CD4-positive, alpha-beta T cell treated with Interleukin-6 for 4 hours (primary cell): Measurements from ENCODE around the gene TMEM53.
A peak's percentile ranks its signal among the peaks of the same experiment; 100 is the strongest.

Experiments
- DNase-seq: peaks from one replicate; pipeline ENCODE4 v3.0.0-alpha.2; 2020; ENCODE audit warnings: mixed read lengths

Gene TMEM53

GRCh38 chr1:44645476-44646244 is 28.6 kb downstream of the TMEM53 start:
- no peak for DNase-seq

DNA sequence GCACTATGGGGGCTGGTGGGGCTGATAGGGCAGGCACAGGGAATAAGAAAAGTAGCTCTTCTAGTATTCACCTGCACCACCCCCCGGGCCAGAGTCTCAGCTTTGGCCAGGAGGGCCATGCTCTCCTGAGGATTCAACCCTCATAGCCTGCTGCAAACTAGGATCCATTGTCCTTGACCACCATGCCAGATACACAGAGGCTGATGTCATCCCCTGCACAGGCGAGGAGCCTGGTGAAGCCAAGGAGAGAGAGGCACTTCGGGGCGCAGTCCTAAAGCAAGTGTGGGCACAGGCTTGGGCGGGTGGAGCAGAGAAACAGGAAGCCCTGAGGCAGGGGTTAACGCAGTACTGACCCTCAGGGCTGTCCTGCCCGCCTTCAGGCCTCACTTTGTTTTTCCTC is 29.5 kb downstream of the TMEM53 start:
- DNase-seq: no peak

GRCh38 chr1:44643721-44644334 is 30.5 kb downstream of the TMEM53 start:
- DNase-seq: no peak

- no peak for DNase-seq
These were observed 31.4 kb downstream of the TMEM53 start for GRCh38 chr1:44642925-44643324.

GRCh38 chr1:44642255-44642654 is 32.0 kb downstream of the TMEM53 start:
- DNase-seq: no peak

- DNase-seq: no peak
These were observed 32.9 kb downstream of the TMEM53 start for GRCh38 chr1:44641126-44642102.

GRCh38 chr1:44640200-44640853 is 34.0 kb downstream of the TMEM53 start:
- DNase-seq: no peak

DNA sequence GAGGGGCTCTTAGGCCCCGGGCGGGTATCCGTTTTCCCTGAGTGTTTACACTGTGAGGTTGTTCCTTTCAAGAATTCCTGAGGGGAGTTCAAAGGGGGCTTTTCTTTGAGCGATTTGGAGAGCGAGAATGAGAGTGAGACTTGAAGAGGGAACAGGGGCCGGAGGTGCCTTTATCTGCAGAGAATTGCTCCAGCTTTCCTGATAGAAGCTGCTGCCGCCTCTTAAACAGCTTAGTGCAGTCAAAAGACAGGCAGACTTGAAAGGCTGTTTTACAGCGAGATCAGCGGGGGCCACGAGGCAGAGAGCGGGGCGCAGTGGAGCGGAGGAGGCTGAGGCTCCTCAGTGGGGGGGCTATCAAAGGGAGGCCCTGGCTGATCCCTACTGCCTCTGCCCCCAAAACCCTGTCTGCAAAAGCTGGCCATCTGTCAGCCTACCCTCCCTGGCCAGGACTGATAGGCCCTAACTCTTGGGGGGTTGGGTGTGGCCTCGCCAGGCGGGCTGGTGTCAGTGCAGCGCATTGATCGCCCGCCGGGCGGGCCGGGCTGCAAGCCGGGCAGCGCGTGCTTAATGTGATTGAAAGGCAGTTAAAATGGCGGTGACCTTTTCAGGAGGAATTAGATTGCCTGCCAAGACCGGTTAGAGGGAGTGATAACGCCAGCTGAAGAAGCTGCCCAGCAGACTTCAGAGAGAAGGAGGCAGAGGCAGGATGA is 36.4 kb downstream of the TMEM53 start:
- no peak for DNase-seq

DNA sequence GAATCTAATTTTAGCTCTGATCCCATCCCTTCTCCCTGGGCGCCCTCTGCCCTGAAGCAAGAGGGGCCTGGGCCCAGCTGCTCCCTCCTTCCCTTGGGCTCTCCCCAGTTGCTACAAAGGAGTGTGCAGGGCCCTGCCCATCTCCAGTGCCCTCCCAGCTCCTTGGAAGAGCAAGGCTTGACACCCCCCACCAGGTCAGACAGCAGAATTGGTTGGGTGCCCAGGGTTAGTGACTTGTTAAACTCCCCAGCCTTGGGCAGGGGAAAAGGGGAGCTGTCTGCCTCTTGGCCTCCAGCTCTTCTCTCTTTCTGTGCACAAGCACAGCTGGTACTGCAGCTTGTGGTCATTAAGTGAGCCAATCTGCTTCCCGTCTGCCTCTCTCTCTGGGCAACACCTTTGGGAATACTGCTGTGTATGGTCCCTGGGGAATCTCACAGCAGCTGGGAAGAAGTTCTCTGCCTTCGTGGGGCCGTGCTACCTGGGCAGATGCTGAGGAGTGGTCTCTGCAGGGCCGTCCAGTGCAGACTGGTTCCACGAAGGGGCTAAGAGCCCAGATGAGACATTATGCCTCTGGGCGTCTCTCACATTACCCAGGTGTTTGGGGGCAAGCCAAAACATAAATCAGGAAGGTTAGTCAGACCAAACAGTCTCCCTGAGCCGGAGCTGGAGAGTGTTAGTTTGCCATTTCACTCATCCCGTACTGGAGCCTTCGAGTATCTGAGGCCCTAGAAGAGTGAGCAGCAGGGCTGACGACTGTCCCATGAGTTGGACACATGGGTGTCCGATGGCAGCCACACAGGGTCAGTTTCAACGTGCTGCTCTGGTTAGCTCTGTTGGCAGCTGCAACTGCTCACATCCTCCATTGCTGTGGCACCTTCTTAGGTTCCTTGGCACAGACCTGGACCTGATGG is 37.3 kb downstream of the TMEM53 start:
- no peak for DNase-seq

- no peak for DNase-seq
These were observed 38.1 kb downstream of the TMEM53 start for GRCh38 chr1:44636083-44636687.

- DNase-seq: no peak
These were observed 38.8 kb downstream of the TMEM53 start for GRCh38 chr1:44635439-44635838.

DNA sequence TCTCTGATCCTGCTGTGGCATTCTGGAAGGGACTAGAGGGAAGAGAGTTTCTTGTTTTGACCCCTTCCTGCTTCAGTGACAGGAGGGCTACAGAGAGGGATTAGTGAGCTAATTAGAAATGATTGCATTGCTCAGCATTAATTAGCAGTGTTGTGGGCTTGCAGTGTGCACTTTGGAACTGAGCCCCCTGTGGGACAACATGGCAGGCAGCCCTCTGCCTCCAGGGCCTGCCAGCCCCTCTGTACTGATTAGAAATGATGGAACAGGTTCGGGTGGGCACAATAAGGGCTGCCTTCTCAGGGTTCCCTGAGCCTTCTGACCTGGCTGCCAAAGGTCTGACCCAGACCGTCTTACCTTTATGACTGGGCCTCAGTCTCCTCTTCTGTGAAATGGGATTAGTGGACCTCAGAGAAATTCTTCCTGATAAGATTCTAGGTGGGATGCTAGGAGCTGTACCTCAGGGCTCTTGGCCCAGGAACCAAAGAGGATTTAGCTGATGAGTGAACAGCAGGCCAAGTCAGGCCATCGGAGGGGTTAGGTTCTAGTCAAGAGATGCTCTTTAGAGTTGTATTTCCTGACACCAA is 39.6 kb downstream of the TMEM53 start:
- DNase-seq: no peak

DNA sequence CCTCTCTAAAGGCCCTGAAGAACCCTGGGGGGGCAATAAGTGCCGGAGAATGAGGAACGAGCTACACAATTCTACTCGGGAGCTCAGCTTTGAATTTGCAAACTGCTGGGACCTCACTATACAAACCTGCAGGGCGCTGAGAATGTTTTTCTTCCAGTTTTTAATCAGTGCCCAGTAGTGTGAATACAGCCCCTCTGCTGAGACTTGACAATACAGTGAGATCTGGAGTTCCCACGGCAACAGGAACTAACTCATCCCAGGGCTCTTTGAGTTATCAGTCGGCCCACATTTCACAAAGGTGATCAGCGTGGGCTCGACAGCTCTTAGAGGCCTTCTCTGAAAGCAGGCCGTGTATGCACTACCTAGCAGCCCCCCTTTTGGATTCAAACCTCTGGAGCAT is 41.7 kb downstream of the TMEM53 start:
- DNase-seq: no peak

DNA sequence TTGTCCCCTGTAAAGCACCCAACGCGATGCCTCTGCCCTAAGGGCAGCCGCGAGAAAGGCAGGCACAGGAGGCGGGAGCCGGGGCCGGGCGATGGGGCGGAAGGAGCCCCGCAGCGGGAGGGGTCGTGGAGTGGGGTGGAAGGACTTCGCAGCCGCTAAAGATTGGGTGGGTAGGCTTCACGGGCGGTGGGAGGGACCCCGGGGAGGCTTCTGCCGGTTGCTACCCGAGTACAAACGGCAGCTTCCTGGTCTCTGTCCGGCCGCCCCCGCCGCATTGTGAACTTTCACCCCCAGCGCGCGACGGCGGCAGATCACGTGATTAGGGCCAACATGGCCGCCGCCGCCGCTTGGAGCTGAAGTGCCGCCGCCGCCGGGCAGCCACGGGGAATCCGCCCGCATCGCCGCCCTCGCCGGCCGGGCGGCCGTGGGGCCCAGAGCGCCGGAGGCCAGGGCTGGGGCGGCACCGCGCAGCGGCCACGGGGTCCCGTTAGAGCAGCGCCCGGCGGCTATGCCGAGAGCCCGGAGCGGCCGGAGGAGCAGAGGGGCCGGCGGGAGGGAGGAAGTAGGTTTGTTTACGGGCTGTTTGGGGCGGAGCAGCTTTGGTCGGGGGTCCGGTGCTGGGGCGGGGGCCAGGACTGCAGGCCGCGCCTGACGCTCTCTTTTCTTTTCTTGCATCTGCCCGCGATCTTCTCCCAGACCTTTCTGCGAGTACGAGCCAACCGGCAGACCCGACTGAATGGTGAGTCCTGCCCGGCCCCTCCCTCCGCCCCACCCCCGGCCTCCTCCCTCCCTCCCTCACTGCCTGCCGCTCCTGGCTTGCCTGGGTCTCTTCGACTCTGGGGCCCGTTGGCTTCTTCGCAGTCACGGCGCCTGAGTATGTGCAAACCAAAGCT is 42.4 kb downstream of the TMEM53 start:
- DNase-seq: peak; percentile 92

DNA sequence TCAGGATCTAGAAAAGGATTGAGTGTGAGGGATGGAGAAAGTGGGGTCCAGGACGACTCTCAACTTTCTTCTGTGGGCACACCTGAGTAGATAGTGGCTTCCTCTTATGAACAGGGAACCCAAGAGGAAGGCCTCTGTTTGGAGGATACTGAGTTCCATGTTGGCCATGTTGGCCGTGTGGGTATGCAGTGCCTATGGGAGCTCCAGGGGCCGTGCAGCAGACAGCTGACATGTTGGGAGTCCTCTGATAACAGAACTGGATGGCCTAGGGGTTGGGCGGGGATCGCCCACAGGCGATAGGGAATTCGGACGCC is 43.0 kb downstream of the TMEM53 start:
- no peak for DNase-seq

DNA sequence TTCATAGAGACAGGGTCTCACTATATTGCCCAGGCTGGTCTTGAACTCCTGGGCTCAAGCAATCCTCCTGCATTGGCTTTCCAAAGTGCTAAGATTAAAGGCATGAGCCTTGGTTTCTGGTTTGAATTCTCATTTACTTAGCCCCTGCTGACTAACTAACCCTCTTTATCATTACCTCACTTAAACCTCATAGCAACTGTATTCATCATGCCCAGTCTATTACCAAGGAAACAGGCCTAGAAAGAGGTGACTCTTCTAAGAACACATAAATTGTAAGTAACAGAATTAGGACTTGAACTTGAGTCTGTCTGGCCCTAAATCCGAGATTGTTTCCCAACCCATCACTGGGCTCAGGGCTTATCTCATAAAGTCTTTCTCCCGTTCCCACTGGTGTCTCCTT is 44.2 kb downstream of the TMEM53 start:
- DNase-seq: no peak

DNA sequence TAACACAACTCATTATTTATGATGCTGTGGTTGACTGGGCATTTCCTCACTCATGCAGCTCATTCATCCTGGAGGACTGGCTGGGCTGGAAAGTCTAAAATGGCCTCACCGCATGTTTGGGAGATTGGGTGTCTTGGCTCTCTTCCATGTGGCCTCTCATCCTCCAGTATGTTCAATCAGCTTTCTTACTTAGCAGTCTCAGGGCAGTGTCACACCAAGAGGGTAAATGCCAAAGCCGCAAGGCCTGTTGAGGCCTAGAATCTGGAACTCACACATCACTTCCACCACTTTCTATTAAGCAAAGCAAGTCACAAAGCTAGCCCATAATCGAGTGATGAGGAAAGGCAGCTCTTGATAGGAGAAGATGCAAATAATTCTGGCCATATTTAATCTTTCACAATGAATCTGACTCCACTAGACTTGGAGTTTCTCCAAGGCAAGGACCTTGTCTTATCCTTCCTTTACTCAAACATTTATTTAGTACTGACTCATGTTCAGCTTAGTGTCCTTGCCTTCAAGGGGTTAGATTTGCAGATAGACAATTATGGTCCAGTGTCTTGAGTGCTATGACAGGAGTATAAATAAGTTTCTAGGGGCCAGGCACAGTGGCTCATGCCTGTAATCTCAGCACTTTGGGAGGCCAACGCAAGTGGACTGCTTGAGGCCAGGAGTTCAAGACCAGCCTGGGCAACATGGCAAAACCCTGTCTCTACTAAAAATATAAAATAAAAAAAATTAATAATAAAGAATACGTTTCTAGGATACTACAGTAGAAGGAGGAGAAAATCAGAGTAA is 45.1 kb downstream of the TMEM53 start:
- DNase-seq: no peak

- DNase-seq: no peak
These were observed 48.9 kb downstream of the TMEM53 start for GRCh38 chr1:44625348-44625747.
